Activated naive CD8-positive, alpha-beta T cell treated with anti-CD3 and anti-CD28 coated beads, Interleukin-2, amount 50 U/mL, for 24 hours (primary cell): Measurements from ENCODE around the gene HCN4.

Experiments used
- ATAC-seq: fragments of 150-1000 bp; cut with Tn5 transposase; one replicate; pipeline ENCODE4 v1.10.0; 2021
- DNase-seq: peaks from one replicate; pipeline ENCODE4 v3.0.0; 2021
- H3K27ac Mint-ChIP-seq: one replicate; pipeline ENCODE4 v1.8.0; 2021; ENCODE audit warnings: mild to moderate bottlenecking, mixed read lengths
- H3K27me3 Mint-ChIP-seq: one replicate; pipeline ENCODE4 v1.8.0; 2021; ENCODE audit warnings: mixed read lengths
- H3K36me3 Mint-ChIP-seq: one replicate; pipeline ENCODE4 v1.8.0; 2021; ENCODE audit warnings: low read depth, mixed read lengths
- H3K4me1 Mint-ChIP-seq: one replicate; pipeline ENCODE4 v1.8.0; 2021; ENCODE audit warnings: mixed read lengths
- H3K4me3 Mint-ChIP-seq: one replicate; pipeline ENCODE4 v1.8.0; 2021; ENCODE audit warnings: mild to moderate bottlenecking, moderate library complexity, mixed read lengths
- H3K9me3 Mint-ChIP-seq: one replicate; pipeline ENCODE4 v1.8.0; 2021; ENCODE audit warnings: mixed read lengths

The HCN4 gene

GRCh38 chr15:73345658-73346057 is 23.1 kb downstream of the HCN4 start:
- no peak overlapping the region for H3K27ac Mint-ChIP-seq
- H3K4me3 Mint-ChIP-seq = no peak overlapping the region
- H3K4me1 Mint-ChIP-seq = no peaks in the 10 kb centered on the region
- ATAC-seq (no peak), DNase-seq (no peak)
- peaks cover 4% of the 10 kb centered on the region for H3K27me3 Mint-ChIP-seq
- H3K36me3 Mint-ChIP-seq = no peaks in the 10 kb centered on the region
- H3K9me3 Mint-ChIP-seq = peaks cover 9% of the 10 kb centered on the region

- Mint-ChIP-seq H3K9me3 (peaks cover 9% of the 10 kb centered on the region), H3K36me3 (no peaks in the 10 kb centered on the region), H3K27me3 (peaks cover 4% of the 10 kb centered on the region), H3K4me1 (no peaks in the 10 kb centered on the region), H3K27ac (no peak overlapping the region), H3K4me3 (no peak overlapping the region)
- ATAC-seq (no peak), DNase-seq (no peak)
Measured at GRCh38 chr15:73344056-73344455, 24.7 kb downstream of the HCN4 start.

DNA sequence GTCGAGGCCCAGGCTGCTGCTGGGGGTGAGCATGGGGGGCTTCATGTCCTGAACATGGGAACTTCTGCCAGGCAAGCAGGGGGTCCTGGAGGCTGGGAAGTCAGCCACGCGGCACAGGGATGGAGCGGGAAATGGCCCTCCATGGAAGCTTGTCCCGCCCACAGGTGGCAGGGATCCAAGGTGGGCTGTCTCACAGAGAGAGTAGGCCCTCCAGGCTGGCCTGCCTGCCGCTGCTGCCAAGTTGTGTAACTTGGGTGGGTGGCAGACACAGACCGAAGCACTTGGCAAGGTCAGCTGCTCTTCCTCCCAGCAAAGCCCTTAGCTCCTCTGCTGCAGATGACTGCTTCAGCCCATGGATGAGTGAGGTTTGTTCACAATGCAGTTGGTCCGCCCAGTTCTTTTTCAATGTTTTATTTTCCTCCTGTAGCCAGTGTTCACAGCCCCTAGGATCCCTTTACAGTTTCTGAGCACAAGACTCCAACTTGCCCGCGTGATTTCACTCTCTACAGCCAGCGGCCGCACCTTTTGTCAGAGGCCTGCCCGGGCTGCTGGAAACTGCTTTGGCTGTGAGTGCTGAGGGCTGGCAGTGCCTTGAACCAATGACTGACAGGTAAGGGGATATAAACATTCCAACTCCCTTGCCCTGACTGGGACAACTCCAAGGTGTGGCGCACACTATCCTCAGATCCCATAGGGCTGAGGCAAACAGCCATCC is 26.7 kb downstream of the HCN4 start:
- ATAC-seq = no peak
- H3K27ac Mint-ChIP-seq = no peak overlapping the region
- DNase-seq = no peak
- H3K36me3 Mint-ChIP-seq = no peaks in the 10 kb centered on the region
- H3K4me3 Mint-ChIP-seq = no peak overlapping the region
- peaks cover 3% of the 10 kb centered on the region for H3K27me3 Mint-ChIP-seq
- H3K4me1 Mint-ChIP-seq = no peaks in the 10 kb centered on the region
- peaks cover 9% of the 10 kb centered on the region for H3K9me3 Mint-ChIP-seq

DNA sequence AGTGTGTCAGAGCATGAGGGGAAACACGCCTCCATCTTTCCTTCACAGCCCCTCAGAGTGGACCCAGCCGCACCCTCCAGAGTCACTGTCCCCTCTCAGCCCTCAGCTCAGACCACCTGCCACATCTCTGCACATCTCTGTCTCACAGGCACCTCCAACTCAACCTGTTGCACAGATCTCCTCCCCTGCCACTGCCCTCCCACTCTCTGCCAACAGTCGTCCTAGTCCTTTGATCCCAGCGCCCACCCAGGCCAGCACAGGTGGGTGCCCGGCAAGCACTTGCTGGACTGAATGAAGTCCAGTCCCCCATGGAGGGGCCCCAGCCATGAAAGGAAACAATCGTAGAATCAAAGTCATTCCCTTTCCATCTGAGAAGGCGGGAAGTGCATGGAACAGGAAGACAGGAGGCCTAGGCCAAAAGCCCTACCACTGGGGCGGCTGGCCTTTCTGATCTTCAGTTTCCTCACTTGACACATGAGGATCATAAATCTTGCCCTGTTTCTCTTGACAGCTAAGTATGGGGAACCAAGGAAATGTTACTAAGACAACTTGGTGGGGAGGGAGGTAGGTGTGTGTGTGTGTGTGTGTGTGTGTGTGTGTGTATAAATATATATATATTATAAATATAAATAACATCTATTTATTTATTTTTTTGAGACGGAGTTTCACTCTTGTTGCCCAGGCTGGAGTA is 28.1 kb downstream of the HCN4 start:
- Mint-ChIP-seq H3K27ac (no peak overlapping the region), H3K27me3 (peaks cover 5% of the 10 kb centered on the region), H3K36me3 (no peaks in the 10 kb centered on the region), H3K9me3 (peaks cover 9% of the 10 kb centered on the region), H3K4me3 (no peak overlapping the region), H3K4me1 (no peaks in the 10 kb centered on the region)
- ATAC-seq = no peak
- no peak for DNase-seq

DNA sequence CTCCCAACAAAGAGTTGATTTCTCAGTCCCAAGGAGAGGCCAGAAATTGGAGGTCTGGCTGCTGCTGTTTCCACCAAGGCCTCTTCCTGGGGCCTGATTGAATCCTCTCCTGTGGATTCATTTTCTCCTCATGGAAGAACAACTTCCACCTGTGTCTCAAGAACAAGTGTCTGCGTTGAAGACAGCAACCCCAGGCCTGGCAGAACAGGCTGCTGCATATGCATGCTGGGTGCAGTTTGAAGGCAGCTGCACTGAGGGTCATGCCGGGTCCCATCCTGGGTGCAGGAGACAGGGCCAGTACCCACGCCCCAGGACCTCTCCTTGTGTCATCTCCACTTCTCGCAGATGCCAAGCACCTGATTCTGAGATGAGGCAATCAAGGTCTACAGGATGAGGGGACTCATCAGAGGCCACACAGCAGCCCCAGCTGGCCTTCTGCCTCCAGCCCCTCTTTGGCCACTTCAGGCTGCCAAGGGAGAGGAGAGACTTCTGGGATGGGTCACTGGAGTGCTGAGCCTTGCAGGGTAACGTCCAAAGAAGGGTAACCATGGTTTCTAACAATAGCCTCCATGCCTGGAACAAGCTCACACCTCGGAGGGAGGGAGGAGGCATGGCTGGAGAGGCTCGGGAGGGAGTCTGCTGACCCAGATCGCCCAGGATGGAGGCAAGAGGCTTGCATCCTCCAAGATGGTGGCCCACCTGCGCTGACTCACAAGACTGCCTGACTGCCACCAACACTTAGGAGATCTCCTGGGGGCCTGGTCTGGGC is 30.0 kb downstream of the HCN4 start:
- H3K9me3 Mint-ChIP-seq = peaks cover 9% of the 10 kb centered on the region
- DNase-seq (no peak), ATAC-seq (no peak)
- no peak overlapping the region for H3K4me3 Mint-ChIP-seq
- H3K27me3 Mint-ChIP-seq = peaks cover 5% of the 10 kb centered on the region
- no peaks in the 10 kb centered on the region for H3K4me1 Mint-ChIP-seq
- H3K27ac Mint-ChIP-seq = no peak overlapping the region
- no peaks in the 10 kb centered on the region for H3K36me3 Mint-ChIP-seq

- H3K9me3 Mint-ChIP-seq = peaks cover 3% of the 10 kb centered on the region
- H3K36me3 Mint-ChIP-seq = no peaks in the 10 kb centered on the region
- no peaks in the 10 kb centered on the region for H3K4me1 Mint-ChIP-seq
- ATAC-seq (no peak), DNase-seq (no peak)
- H3K27me3 Mint-ChIP-seq = peaks cover 5% of the 10 kb centered on the region
- no peak overlapping the region for H3K4me3 Mint-ChIP-seq
- no peak overlapping the region for H3K27ac Mint-ChIP-seq
Measured at GRCh38 chr15:73338058-73338457, 30.7 kb downstream of the HCN4 start.

DNA sequence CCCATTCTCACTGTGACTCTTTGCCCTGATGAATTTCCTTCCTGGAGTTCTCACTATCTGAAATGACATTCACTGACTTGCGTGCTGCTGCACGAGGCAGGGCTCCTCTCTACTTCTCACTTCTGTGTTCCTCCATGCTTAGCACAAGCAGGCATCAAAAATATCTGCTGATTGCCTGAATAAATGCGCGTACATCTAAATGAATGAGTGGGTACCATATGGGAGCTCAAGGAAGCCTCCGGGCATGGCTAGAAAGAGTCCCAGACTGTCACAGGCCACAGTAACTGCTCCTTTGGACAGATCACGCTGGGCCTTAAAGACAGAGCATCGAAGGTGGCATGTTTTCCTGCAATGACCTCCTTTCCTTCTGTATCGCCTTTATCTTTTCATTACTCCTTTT is 31.6 kb downstream of the HCN4 start:
- Mint-ChIP-seq H3K36me3 (no peaks in the 10 kb centered on the region), H3K4me3 (no peak overlapping the region), H3K4me1 (no peaks in the 10 kb centered on the region), H3K27me3 (peaks cover 5% of the 10 kb centered on the region), H3K9me3 (no peaks in the 10 kb centered on the region), H3K27ac (no peak overlapping the region)
- ATAC-seq = no peak
- no peak for DNase-seq

DNA sequence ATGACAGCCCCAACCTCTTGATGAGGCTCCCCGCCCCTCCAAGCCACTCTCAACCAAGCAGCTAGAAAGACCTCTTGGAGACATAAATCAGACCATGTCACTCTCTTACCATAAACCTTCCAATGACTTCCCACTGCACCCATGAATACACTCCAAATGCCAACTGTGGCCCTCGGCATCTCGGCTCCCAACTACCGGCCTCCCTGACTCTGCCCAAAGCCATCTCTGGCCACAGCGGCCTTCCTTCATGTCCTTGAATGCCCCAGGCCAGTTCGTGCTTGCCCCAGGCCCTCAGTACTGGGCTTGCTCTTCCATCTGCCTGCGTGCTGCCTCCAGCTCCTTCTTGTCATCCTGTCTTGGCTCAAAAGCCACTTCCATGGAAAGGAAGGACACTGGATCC is 32.0 kb downstream of the HCN4 start:
- ATAC-seq = no peak
- no peak overlapping the region for H3K27ac Mint-ChIP-seq
- H3K4me3 Mint-ChIP-seq = no peak overlapping the region
- H3K36me3 Mint-ChIP-seq = no peaks in the 10 kb centered on the region
- H3K27me3 Mint-ChIP-seq = peaks cover 5% of the 10 kb centered on the region
- DNase-seq = no peak
- H3K4me1 Mint-ChIP-seq = no peaks in the 10 kb centered on the region
- H3K9me3 Mint-ChIP-seq = no peaks in the 10 kb centered on the region

GRCh38 chr15:73335471-73335870 is 33.3 kb downstream of the HCN4 start:
- H3K36me3 Mint-ChIP-seq = no peaks in the 10 kb centered on the region
- no peaks in the 10 kb centered on the region for H3K9me3 Mint-ChIP-seq
- peaks cover 5% of the 10 kb centered on the region for H3K27me3 Mint-ChIP-seq
- H3K27ac Mint-ChIP-seq = no peak overlapping the region
- H3K4me3 Mint-ChIP-seq = no peak overlapping the region
- ATAC-seq (no peak), DNase-seq (no peak)
- H3K4me1 Mint-ChIP-seq = no peaks in the 10 kb centered on the region

DNA sequence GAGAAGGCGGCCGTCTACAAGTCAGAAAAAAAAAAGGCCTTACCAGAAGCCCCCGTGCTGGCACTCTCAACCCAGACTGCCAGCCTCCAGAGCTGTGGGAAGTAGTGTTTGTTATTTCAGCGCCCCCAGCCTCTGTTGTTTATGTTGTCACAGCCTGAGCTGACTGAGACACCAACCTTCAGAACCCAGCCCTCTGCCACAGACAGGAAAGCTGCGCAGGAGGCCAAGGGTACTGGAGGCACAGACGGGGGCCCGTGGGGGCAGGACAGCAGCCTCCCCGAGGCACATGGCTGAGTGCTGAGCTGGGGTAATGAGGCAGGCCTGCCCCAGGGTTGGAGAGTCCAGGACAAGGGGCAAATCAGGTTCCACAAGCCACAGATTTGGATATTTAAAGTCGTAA is 33.7 kb downstream of the HCN4 start:
- Mint-ChIP-seq H3K9me3 (no peaks in the 10 kb centered on the region), H3K27ac (no peak overlapping the region)
- no peak for DNase-seq

DNA sequence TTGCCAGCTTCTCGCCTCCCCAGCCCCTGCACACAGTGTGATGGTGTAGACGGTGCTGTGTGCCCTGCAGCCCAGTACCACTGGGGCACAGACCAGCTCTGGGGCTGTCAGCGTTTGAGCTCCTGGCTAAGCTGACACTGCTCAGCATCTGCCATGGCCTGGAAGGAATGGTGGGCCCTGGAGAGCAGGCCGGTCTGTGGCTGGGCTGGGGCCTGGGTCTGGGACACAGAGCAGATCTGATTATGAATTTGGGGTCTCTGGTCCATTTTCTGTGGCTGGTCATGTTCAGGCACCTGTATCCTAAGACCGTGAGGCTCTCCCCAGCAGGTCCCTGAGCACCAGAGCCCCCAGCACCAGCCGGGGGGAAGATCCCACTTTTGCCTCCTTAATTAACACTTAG is 34.7 kb downstream of the HCN4 start:
- H3K27me3 Mint-ChIP-seq = peaks cover 5% of the 10 kb centered on the region
- H3K9me3 Mint-ChIP-seq = no peaks in the 10 kb centered on the region
- H3K36me3 Mint-ChIP-seq = no peaks in the 10 kb centered on the region
- H3K4me3 Mint-ChIP-seq = no peak overlapping the region
- H3K4me1 Mint-ChIP-seq = no peaks in the 10 kb centered on the region
- ATAC-seq = no peak
- no peak overlapping the region for H3K27ac Mint-ChIP-seq
- DNase-seq = no peak

More for the DNA sequence above, 33.7 kb downstream of the HCN4 start:
- Mint-ChIP-seq H3K27me3 (peaks cover 5% of the 10 kb centered on the region), H3K4me1 (no peaks in the 10 kb centered on the region), H3K4me3 (no peak overlapping the region), H3K36me3 (no peaks in the 10 kb centered on the region)
- no peak for ATAC-seq

GRCh38 chr15:73333001-73333400 is 35.8 kb downstream of the HCN4 start:
- peaks cover 5% of the 10 kb centered on the region for H3K27me3 Mint-ChIP-seq
- H3K9me3 Mint-ChIP-seq = no peaks in the 10 kb centered on the region
- no peak for DNase-seq
- no peak overlapping the region for H3K4me3 Mint-ChIP-seq
- no peak overlapping the region for H3K27ac Mint-ChIP-seq
- no peak for ATAC-seq
- no peaks in the 10 kb centered on the region for H3K4me1 Mint-ChIP-seq
- H3K36me3 Mint-ChIP-seq = no peaks in the 10 kb centered on the region

DNA sequence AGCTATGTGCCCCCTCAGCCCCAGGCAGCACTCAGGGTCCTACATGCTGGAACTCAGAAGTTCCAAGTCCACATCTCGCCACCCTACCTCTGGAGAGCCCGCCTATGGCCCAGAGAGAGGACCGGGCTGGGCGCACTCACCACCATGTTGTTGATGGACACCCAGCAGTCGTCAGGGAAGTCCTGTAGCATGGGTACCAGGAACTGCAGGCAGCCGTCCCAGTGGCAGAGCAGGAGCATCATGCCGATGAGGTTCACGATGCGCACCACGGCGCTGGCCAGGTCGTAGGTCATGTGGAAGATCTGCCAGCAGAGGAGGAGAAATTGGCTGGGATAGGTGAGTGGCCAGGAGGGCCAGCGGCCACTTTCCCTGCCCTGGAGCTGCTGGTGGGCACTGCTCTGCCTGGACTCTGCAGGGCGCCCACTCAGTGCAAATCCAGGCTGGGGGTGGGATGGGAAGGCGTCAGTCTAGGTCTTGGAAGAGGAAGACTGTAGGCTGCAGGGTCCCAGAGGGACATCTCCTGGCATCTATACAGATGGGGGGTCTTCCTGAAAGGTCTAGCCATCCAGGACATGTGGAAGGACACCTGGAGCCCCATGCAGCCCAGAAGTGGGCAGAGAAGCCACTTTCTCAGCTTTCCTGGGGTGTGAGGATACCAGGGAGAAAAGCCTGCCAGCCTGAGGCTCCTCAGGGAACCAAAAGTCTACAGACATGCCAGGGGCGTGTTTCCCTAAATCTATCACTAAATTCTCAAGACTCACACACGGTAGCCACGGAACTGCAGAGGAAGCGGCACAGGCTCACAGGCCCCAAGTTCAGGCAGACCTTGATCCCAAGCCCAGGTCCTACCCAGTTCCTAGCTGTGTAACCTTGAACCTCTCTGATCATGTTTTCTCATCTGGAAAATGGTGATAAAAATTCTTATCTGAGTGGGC is 36.5 kb downstream of the HCN4 start:
- Mint-ChIP-seq H3K9me3 (no peaks in the 10 kb centered on the region), H3K36me3 (no peaks in the 10 kb centered on the region), H3K4me3 (no peak overlapping the region), H3K27me3 (peaks cover 2% of the 10 kb centered on the region), H3K27ac (no peak overlapping the region), H3K4me1 (no peaks in the 10 kb centered on the region)
- ATAC-seq = no peak
- DNase-seq = no peak

- ATAC-seq (no peak), DNase-seq (no peak)
- Mint-ChIP-seq H3K4me3 (no peak overlapping the region), H3K4me1 (no peaks in the 10 kb centered on the region), H3K9me3 (no peaks in the 10 kb centered on the region), H3K27me3 (peaks cover under 1% of the 10 kb centered on the region), H3K27ac (no peak overlapping the region), H3K36me3 (no peaks in the 10 kb centered on the region)
Measured at GRCh38 chr15:73331501-73331900, 37.3 kb downstream of the HCN4 start.
